Fibroblast of the aortic adventitia (primary cell): ENCODE measurements around the gene NDST4. TPM values are rescaled to one million over a fixed set of nuclear protein-coding genes. Genes with fewer than 3 reads are reported as not detected.

Source experiments
- DNase-seq: peaks from one replicate; pipeline ENCODE4 v3.0.0-alpha.2; 2010; ENCODE audit warnings: low read depth
- H3K4me3 ChIP-seq: 2 replicates; pipeline ENCODE4 v1.5.1; 2011; ENCODE audit warnings: low read depth, mild to moderate bottlenecking, control low read depth, low read length, moderate library complexity
- CTCF ChIP-seq: IDR thresholded peaks from 2 replicates; pipeline ENCODE4 v1.5.1; 2011; ENCODE audit warnings: mild to moderate bottlenecking, low read length, control low read depth, inconsistent platforms; ENCODE audit not compliant: insufficient read depth
- total RNA-seq: library from RNA; depleted of rRNA; stranded (reverse); fragments of >200 nt; gene quantifications from 2 replicates; pipeline ENCODE4 v1.2.3, GENCODE V29; 2012; ENCODE audit warnings: low replicate concordance

The NDST4 gene
- total RNA-seq, 1 donor, result not detected

GRCh38 chr4:115145393-115146160, 32.2 kb upstream of the NDST4 start:
- no peak overlapping the region for H3K4me3 ChIP-seq
- TF ChIP-seq CTCF, result no peak
- no peak for DNase-seq

GRCh38 chr4:115128037-115128436, 14.6 kb upstream of the NDST4 start:
- H3K4me3 ChIP-seq, result no peak overlapping the region
- no peak for TF ChIP-seq CTCF
- DNase-seq, result no peak

- no peak for TF ChIP-seq CTCF
- H3K4me3 ChIP-seq, result no peak overlapping the region
- DNase-seq, result no peak
Observed at GRCh38 chr4:115126491-115126890, 13.1 kb upstream of the NDST4 start.

- TF ChIP-seq CTCF, result no peak
- H3K4me3 ChIP-seq, result no peak overlapping the region
- DNase-seq, result no peak
Observed at GRCh38 chr4:115121351-115122043, 8.1 kb upstream of the NDST4 start.

GRCh38 chr4:115119804-115120352, 6.5 kb upstream of the NDST4 start:
- no peak for DNase-seq
- TF ChIP-seq CTCF, result no peak
- H3K4me3 ChIP-seq, result no peak overlapping the region

- no peak overlapping the region for H3K4me3 ChIP-seq
- no peak for TF ChIP-seq CTCF
- no peak for DNase-seq
Observed at GRCh38 chr4:115117651-115118050, 4.2 kb upstream of the NDST4 start.
